SK-N-SH (cell line): ENCODE measurements around the gene SLC33A1. TPM values are rescaled to one million over a fixed set of nuclear protein-coding genes. Genes with fewer than 3 reads are reported as not detected.

Experiments
- CTCF ChIA-PET: fragments of 300-600, 350-600 bp; formaldehyde crosslinking; extraction: SDS; loops from one replicate; lab custom pipeline; 2021; lab: Yijun Ruan, JAX
- POLR2A ChIA-PET: fragments of 350-600 bp; sonication (Branson Sonifier 250); formaldehyde crosslinking; extraction: SDS; loops from one replicate; lab custom pipeline; 2020; ENCODE audit warnings: antibody characterized with exemption, inconsistent platforms; lab: Yijun Ruan, JAX
- DNase-seq: peaks from one replicate; pipeline ENCODE4 v3.0.0; 2012
- H2AFZ ChIP-seq: fragments of 200-600 bp; sonication (generic); 2 replicates; pipeline ENCODE4 v1.8.1; 2016; ENCODE audit warnings: antibody characterized with exemption, mild to moderate bottlenecking, low read depth
- H3F3A ChIP-seq: fragments of 200-600 bp; sonication (generic); replicated peaks from 2 replicates; pipeline ENCODE3; 2016; ENCODE audit warnings: antibody characterized with exemption, mild to moderate bottlenecking; ENCODE audit not compliant: insufficient read depth
- H3K27ac ChIP-seq, 2 experiments: fragments of 200-500 bp in 1 of 2; fragments of 200-600 bp in 1 of 2; sonication (Bioruptor generic) in 1 of 2; sonication (generic), shearing (Covaris generic) in 1 of 2; 2 replicates each; pipeline versions ENCODE4 v1.5.1 to v1.6.1; 2014 to 2016; ENCODE audit warnings: low read depth in 2 of 2, inconsistent platforms in 1 of 2, low read length in 1 of 2, mild to moderate bottlenecking in 1 of 2, mixed read lengths in 1 of 2
- H3K27me3 ChIP-seq: fragments of 200-600 bp; sonication (generic), shearing (Covaris generic); 2 replicates; pipeline ENCODE4 v1.6.1; 2016; ENCODE audit warnings: mixed run types; ENCODE audit not compliant: insufficient read depth
- H3K36me3 ChIP-seq, 2 experiments: fragments of 200-500 bp in 1 of 2; fragments of 200-600 bp in 1 of 2; sonication (Bioruptor generic) in 1 of 2; sonication (generic) in 1 of 2; replicated peaks in 1 of 2; 2 replicates each; pipeline versions ENCODE3 to v1.5.1; 2014 to 2016; ENCODE audit warnings: low read length in 1 of 2, mild to moderate bottlenecking in 1 of 2; ENCODE audit not compliant: insufficient read depth in 2 of 2, control insufficient read depth in 1 of 2
- H3K4me1 ChIP-seq, 2 experiments: fragments of 200-500 bp in 1 of 2; fragments of 200-600 bp in 1 of 2; sonication (Bioruptor generic) in 1 of 2; sonication (generic), shearing (Covaris generic) in 1 of 2; 2 replicates each; pipeline versions ENCODE4 v1.5.1 to v1.6.1; 2014 to 2016; ENCODE audit warnings: low read depth in 1 of 2, low read length in 1 of 2, mixed run types in 1 of 2; ENCODE audit not compliant: insufficient read depth in 2 of 2, control insufficient read depth in 1 of 2
- H3K4me2 ChIP-seq: fragments of 200-600 bp; sonication (generic), shearing (Covaris generic); 2 replicates; pipeline ENCODE4 v1.6.1; 2017; ENCODE audit warnings: mixed run types
- H3K4me3 ChIP-seq, 2 experiments: fragments of 200-500 bp in 1 of 2; fragments of 200-600 bp in 1 of 2; sonication (Bioruptor generic) in 1 of 2; sonication (generic), shearing (Covaris generic) in 1 of 2; 2 replicates each; pipeline versions ENCODE4 v1.5.1 to v1.8.1; 2014 to 2016; ENCODE audit warnings: low read depth in 2 of 2, inconsistent platforms in 1 of 2, low read length in 1 of 2, mild to moderate bottlenecking in 1 of 2, mixed read lengths in 1 of 2, moderate library complexity in 1 of 2
- H3K79me2 ChIP-seq: fragments of 200-600 bp; sonication (generic); 2 replicates; pipeline ENCODE4 v1.8.1; 2017; ENCODE audit warnings: mild to moderate bottlenecking; ENCODE audit not compliant: insufficient read depth
- H3K9ac ChIP-seq: fragments of 200-600 bp; sonication (generic); 2 replicates; pipeline ENCODE4 v1.6.1; 2017; ENCODE audit warnings: mixed run types
- H3K9me2 ChIP-seq: fragments of 200-600 bp; sonication (generic); 2 replicates; pipeline ENCODE4 v1.6.1; 2017; ENCODE audit warnings: mixed run types
- H3K9me3 ChIP-seq: fragments of 200-600 bp; sonication (generic); 2 replicates; pipeline ENCODE4 v1.6.1; 2017; ENCODE audit warnings: mixed run types, mild to moderate bottlenecking, moderate library complexity
- H4K20me1 ChIP-seq: fragments of 200-600 bp; sonication (generic); 2 replicates; pipeline ENCODE4 v1.6.1; 2017; ENCODE audit warnings: mild to moderate bottlenecking, mixed run types; ENCODE audit not compliant: insufficient read depth
- CHD2 ChIP-seq: fragments of 150-350 bp; IDR thresholded peaks from 2 replicates; pipeline ENCODE4 v1.6.1; 2018; ENCODE audit warnings: low read length; ENCODE audit not compliant: partially characterized antibody
- EP300 ChIP-seq, 2 experiments: IDR thresholded peaks; 2 replicates each; pipeline versions ENCODE4 v1.4.0 to v1.6.1; 2012; ENCODE audit warnings: borderline replicate concordance in 1 of 2, low read depth in 1 of 2, low read length in 1 of 2
- EZH2phosphoT487 ChIP-seq: fragments of 200-600 bp; sonication (generic); IDR thresholded peaks from 2 replicates; pipeline ENCODE4 v1.6.1; 2017; ENCODE audit warnings: low read depth, mixed run types, mild to moderate bottlenecking, antibody characterized with exemption, moderate library complexity, borderline replicate concordance
- FOSL2 ChIP-seq: IDR thresholded peaks from 2 replicates; pipeline ENCODE4 v1.4.0; 2012; ENCODE audit warnings: low read depth, mild to moderate bottlenecking, moderate library complexity, borderline replicate concordance
- FOXM1 ChIP-seq: IDR thresholded peaks from 2 replicates; pipeline ENCODE4 v1.4.0; 2012; ENCODE audit warnings: low read depth, mild to moderate bottlenecking
- GATA2 ChIP-seq: sonication (generic); formaldehyde crosslinking; IDR thresholded peaks from 2 replicates; pipeline ENCODE4 v1.5.0; 2020; ENCODE audit warnings: mild to moderate bottlenecking, missing genetic modification reagents
- MXI1 ChIP-seq: IDR thresholded peaks from 2 replicates; pipeline ENCODE4 v1.6.1; 2012; ENCODE audit warnings: mild to moderate bottlenecking, low read depth, low read length, improper control_type of control experiment
- NRF1 ChIP-seq: IDR thresholded peaks from 2 replicates; pipeline ENCODE4 v1.6.1; 2012; ENCODE audit warnings: low read depth, mild to moderate bottlenecking, low read length
- TCF12 ChIP-seq: IDR thresholded peaks from 2 replicates; pipeline ENCODE4 v1.4.0; 2012
- YY1 ChIP-seq: IDR thresholded peaks from 2 replicates; pipeline ENCODE4 v1.4.0; 2012; ENCODE audit warnings: low read depth, mild to moderate bottlenecking
- WGBS: methylation state at CpG from one replicate; pipeline ENCODE4 v1.1.6; 2017; ENCODE audit warnings: low lambda C conversion rate; 5-methylcytosine and 5-hydroxymethylcytosine counted together
- polyA plus RNA-seq, 3 experiments: library from polyadenylated mRNA; depleted of rRNA; stranded (reverse); fragments of >200 nt; gene quantifications; 2 replicates each; pipeline ENCODE4 v1.2.3, GENCODE V29; 2012
- TF ChIP-seq, protein P1 (sequence below): fragments of 150-350 bp; IDR thresholded peaks from 2 replicates; pipeline ENCODE4 v1.6.1; 2017; ENCODE audit warnings: antibody characterized with exemption, low read length, low read depth, borderline replicate concordance
- TF ChIP-seq, protein P2 (sequence below): fragments of 200-600 bp; sonication (generic); IDR thresholded peaks from 2 replicates; pipeline ENCODE4 v1.6.1; 2017; ENCODE audit warnings: antibody characterized with exemption, mild to moderate bottlenecking, moderate library complexity
- TF ChIP-seq, protein P3 (sequence below): fragments of 150-350 bp; IDR thresholded peaks from 2 replicates; pipeline ENCODE4 v1.6.1; 2016; ENCODE audit warnings: mild to moderate bottlenecking, low read depth, low read length
- TF ChIP-seq, protein P4 (sequence below): IDR thresholded peaks from 2 replicates; pipeline ENCODE4 v1.4.0; 2012; ENCODE audit warnings: low read depth, borderline replicate concordance
- TF ChIP-seq, protein P5 (sequence below): IDR thresholded peaks from 2 replicates; pipeline ENCODE4 v1.6.1; 2012; ENCODE audit warnings: mild to moderate bottlenecking, low read depth, low read length, moderate library complexity

The SLC33A1 gene
- polyA plus RNA-seq, 1 of the 3 experiments (the other 2 are of a cell fraction): 10.3 TPM

DNA sequence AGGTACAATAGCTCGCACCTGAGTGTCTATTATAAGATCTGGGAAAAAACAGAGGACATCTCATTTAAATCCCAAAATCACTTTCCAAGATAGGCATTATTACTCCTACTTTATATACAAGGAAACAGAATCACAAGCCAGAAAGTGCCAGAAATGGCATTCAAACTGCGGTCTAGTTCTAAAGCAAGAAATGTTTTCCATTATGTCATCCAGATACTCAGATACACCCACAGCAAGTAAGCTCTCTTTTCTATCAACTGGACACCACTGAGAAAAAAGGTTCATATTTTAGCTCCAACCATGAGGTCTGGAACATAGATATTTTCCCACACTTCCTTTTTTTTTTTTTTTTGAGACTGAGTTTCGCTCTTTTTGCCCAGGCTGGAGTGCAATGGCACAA is 8.1 kb downstream of the SLC33A1 start (continued):
- no peak for TF ChIP-seq MXI1
- no peak for TF ChIP-seq GATA2 (CRISPR knock-in tag)
- TF ChIP-seq TCF12: no peak
- TF ChIP-seq, protein P1, sequence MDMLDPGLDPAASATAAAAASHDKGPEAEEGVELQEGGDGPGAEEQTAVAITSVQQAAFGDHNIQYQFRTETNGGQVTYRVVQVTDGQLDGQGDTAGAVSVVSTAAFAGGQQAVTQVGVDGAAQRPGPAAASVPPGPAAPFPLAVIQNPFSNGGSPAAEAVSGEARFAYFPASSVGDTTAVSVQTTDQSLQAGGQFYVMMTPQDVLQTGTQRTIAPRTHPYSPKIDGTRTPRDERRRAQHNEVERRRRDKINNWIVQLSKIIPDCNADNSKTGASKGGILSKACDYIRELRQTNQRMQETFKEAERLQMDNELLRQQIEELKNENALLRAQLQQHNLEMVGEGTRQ: no peak
- TF ChIP-seq EP300 (IDR thresholded peaks at IDR 0.05; ENCODE audit: borderline replicate concordance in 1 of 2, low read depth in 1 of 2, low read length in 1 of 2): no peak
- TF ChIP-seq EZH2phosphoT487: no peak
- no peak for TF ChIP-seq NRF1
- TF ChIP-seq, protein P2, sequence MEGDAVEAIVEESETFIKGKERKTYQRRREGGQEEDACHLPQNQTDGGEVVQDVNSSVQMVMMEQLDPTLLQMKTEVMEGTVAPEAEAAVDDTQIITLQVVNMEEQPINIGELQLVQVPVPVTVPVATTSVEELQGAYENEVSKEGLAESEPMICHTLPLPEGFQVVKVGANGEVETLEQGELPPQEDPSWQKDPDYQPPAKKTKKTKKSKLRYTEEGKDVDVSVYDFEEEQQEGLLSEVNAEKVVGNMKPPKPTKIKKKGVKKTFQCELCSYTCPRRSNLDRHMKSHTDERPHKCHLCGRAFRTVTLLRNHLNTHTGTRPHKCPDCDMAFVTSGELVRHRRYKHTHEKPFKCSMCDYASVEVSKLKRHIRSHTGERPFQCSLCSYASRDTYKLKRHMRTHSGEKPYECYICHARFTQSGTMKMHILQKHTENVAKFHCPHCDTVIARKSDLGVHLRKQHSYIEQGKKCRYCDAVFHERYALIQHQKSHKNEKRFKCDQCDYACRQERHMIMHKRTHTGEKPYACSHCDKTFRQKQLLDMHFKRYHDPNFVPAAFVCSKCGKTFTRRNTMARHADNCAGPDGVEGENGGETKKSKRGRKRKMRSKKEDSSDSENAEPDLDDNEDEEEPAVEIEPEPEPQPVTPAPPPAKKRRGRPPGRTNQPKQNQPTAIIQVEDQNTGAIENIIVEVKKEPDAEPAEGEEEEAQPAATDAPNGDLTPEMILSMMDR: no peak

DNA sequence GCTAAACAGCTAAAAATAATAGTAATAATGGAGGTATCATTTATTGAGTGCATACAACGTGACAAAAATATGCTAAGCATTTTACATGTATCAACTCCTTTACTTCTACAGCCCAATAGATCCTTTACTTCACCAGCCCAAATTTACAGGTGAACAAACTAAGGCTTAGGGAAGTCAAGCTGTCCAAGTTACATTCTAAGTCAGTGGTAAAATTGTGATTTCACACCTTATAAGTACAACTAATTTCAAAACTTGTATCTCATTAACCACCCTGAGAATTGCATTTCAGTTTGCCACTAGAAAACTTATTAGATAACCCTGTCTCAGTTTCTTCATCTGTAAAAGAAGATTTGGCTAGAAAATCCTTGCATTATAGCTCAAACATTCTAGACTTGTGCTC is 10.7 kb downstream of the SLC33A1 start:
- TF ChIP-seq, protein P3, sequence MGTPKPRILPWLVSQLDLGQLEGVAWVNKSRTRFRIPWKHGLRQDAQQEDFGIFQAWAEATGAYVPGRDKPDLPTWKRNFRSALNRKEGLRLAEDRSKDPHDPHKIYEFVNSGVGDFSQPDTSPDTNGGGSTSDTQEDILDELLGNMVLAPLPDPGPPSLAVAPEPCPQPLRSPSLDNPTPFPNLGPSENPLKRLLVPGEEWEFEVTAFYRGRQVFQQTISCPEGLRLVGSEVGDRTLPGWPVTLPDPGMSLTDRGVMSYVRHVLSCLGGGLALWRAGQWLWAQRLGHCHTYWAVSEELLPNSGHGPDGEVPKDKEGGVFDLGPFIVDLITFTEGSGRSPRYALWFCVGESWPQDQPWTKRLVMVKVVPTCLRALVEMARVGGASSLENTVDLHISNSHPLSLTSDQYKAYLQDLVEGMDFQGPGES: no peak
- TF ChIP-seq, protein P4, sequence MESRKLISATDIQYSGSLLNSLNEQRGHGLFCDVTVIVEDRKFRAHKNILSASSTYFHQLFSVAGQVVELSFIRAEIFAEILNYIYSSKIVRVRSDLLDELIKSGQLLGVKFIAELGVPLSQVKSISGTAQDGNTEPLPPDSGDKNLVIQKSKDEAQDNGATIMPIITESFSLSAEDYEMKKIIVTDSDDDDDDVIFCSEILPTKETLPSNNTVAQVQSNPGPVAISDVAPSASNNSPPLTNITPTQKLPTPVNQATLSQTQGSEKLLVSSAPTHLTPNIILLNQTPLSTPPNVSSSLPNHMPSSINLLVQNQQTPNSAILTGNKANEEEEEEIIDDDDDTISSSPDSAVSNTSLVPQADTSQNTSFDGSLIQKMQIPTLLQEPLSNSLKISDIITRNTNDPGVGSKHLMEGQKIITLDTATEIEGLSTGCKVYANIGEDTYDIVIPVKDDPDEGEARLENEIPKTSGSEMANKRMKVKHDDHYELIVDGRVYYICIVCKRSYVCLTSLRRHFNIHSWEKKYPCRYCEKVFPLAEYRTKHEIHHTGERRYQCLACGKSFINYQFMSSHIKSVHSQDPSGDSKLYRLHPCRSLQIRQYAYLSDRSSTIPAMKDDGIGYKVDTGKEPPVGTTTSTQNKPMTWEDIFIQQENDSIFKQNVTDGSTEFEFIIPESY: no peak
- TF ChIP-seq YY1 (no peak), NRF1 (no peak), EP300 (IDR thresholded peaks at IDR 0.05; ENCODE audit: borderline replicate concordance in 1 of 2, low read depth in 1 of 2, low read length in 1 of 2) (no peak), GATA2 (CRISPR knock-in tag) (no peak), FOSL2 (no peak), CHD2 (no peak), FOXM1 (no peak)
- TF ChIP-seq, protein P5, sequence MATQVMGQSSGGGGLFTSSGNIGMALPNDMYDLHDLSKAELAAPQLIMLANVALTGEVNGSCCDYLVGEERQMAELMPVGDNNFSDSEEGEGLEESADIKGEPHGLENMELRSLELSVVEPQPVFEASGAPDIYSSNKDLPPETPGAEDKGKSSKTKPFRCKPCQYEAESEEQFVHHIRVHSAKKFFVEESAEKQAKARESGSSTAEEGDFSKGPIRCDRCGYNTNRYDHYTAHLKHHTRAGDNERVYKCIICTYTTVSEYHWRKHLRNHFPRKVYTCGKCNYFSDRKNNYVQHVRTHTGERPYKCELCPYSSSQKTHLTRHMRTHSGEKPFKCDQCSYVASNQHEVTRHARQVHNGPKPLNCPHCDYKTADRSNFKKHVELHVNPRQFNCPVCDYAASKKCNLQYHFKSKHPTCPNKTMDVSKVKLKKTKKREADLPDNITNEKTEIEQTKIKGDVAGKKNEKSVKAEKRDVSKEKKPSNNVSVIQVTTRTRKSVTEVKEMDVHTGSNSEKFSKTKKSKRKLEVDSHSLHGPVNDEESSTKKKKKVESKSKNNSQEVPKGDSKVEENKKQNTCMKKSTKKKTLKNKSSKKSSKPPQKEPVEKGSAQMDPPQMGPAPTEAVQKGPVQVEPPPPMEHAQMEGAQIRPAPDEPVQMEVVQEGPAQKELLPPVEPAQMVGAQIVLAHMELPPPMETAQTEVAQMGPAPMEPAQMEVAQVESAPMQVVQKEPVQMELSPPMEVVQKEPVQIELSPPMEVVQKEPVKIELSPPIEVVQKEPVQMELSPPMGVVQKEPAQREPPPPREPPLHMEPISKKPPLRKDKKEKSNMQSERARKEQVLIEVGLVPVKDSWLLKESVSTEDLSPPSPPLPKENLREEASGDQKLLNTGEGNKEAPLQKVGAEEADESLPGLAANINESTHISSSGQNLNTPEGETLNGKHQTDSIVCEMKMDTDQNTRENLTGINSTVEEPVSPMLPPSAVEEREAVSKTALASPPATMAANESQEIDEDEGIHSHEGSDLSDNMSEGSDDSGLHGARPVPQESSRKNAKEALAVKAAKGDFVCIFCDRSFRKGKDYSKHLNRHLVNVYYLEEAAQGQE: no peak
- ChIA-PET CTCF (interaction anchor here (1.0 kb wide), 1 partner anchor 38 kb away, joined by 4 read pairs; the partner anchor contains the start of gene C3orf33), POLR2A (no interaction called here)
- H4K20me1 ChIP-seq: 0 out of 2 replicates have a peak, but pooled peaks cover 22% of the 10 kb centered on the region
- no peak for DNase-seq
- peaks cover 0 to 26% of the 10 kb centered on the region in 2 experiments for H3K36me3 ChIP-seq
- peaks cover 66% of the 10 kb centered on the region for H3K79me2 ChIP-seq
- H3K4me3 ChIP-seq: no peak overlapping the region
- H2AFZ ChIP-seq: no peak overlapping the region
- peaks cover 11% of the 10 kb centered on the region for H3F3A ChIP-seq
- H3K9ac ChIP-seq: no peak overlapping the region
- H3K27me3 ChIP-seq: no peaks in the 10 kb centered on the region
- H3K27ac ChIP-seq: no peak overlapping the region
- H3K9me3 ChIP-seq: no peaks in the 10 kb centered on the region
- H3K4me1 ChIP-seq: no peaks in the 10 kb centered on the region
- no peaks in the 10 kb centered on the region for H3K9me2 ChIP-seq
- no peak overlapping the region for H3K4me2 ChIP-seq
- WGBS: 50% methylated on average over 1 of the region's 1 CpG
